K562 (cell line): ENCODE results near the gene CFDP1. TPM values are rescaled to one million over a fixed set of nuclear protein-coding genes. Genes with fewer than 3 reads are reported as not detected.

Experiments used
- DEAF1 ChIP-seq: fragments of 450-650 bp; formaldehyde crosslinking; IDR thresholded peaks from 2 replicates; pipeline ENCODE4 v1.4.0; 2020; ENCODE audit warnings: mild to moderate bottlenecking, moderate library complexity
- HDAC3 ChIP-seq: fragments of 450-650 bp; IDR thresholded peaks from 2 replicates; pipeline ENCODE4 v1.6.1; 2018; ENCODE audit warnings: borderline replicate concordance, mild to moderate bottlenecking, moderate library complexity; ENCODE audit not compliant: partially characterized antibody
- ZNF609 ChIP-seq: sonication (generic); formaldehyde crosslinking; IDR thresholded peaks from 2 replicates; pipeline ENCODE4 v1.8.1; 2023; ENCODE audit warnings: missing genetic modification reagents, mild to moderate bottlenecking, borderline replicate concordance
- ZNF764 ChIP-seq: fragments of 250-450 bp; sonication (Bioruptor Pico); IDR thresholded peaks from 2 replicates; pipeline ENCODE4 v1.4.0; 2020; ENCODE audit warnings: low read depth, mild to moderate bottlenecking, moderate library complexity
- polyA plus RNA-seq, 8 experiments: library from polyadenylated mRNA; depleted of rRNA in 4 of 8; stranded (reverse) in 5 of 8; unstranded in 3 of 8; fragments of >200 nt; fragmentation: Nextera tagmentation in 2 of 8; fragmentation: Illumina TruSeq in 1 of 8; extraction: Ambion mirVana in 2 of 8; extraction: Trizol in 1 of 8; gene quantifications; 2 replicates each; pipeline versions ENCODE4 v1.2.1 to v1.2.3, GENCODE V29; 2011 to 2014; ENCODE audit warnings: inconsistent platforms in 1 of 8, missing spikeins in 1 of 8
- total RNA-seq, 7 experiments: library from RNA; depleted of rRNA in 6 of 7; stranded (reverse); fragments of >200 nt in 6 of 7; fragmentation: Illumina TruSeq in 2 of 7; extraction: Trizol in 2 of 7; gene quantifications; 2 replicates each; pipeline versions ENCODE4 v1.2.1 to v1.2.3, GENCODE V29; 2011 to 2021; ENCODE audit warnings: low replicate concordance in 1 of 7

The CFDP1 gene
- total and polyA plus RNA-seq, 9 of the 15 experiments (the other 6 are each of a cell fraction or from before 2014, with no cell fraction given): 31.5 to 78.4 (median 61.7) TPM

DNA sequence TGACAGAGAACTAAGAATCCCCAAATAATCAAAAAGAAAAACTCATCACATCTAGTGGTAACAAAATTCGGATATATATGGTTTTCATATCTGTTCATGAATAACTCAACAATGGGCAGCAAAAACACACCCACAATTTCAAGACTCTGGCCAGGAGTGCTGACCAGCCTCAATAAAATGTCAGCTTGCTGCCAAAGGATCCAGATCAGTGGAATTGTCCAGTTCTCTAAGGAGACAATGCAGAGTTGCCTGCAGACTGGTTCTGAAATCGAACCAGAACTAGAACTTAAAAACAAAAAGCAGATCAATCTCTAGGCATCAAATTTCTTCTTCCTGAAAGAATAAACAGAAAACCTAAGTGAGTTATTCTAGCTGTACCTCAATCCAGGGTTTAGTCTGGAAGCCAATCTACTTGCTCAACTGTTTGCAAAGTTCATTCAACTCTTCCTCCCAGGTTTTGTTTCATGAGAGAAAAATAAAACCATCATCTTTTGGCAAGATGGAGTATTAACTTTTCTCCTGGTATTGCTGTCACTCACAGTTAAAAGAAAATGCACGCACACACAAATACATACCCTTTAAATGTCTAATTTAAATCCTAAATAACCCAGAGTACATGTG lies 61.0 kb downstream of the CFDP1 start (continued):
- TF ChIP-seq ZNF609 (CRISPR knock-in tag): no peak
- no peak for TF ChIP-seq ZNF764 (CRISPR knock-in tag)
- TF ChIP-seq HDAC3: no peak
- TF ChIP-seq DEAF1 (CRISPR knock-in tag): no peak
